GM11168 (cell line): Measurements from ENCODE around the gene ELAVL2.

Experiments
- in situ Hi-C: fragments of 300-500 bp; cut with MboI; formaldehyde crosslinking; loops from one replicate; pipeline ENCODE4 v1.12.0; 2022; ENCODE audit warnings: low sequenced_read_pairs; ENCODE audit not compliant: unreplicated experiment

Gene ELAVL2

GRCh38 chr9:23669776-23670175, 156.3 kb downstream of the ELAVL2 start:
- in situ Hi-C loops, result no loop called here

DNA sequence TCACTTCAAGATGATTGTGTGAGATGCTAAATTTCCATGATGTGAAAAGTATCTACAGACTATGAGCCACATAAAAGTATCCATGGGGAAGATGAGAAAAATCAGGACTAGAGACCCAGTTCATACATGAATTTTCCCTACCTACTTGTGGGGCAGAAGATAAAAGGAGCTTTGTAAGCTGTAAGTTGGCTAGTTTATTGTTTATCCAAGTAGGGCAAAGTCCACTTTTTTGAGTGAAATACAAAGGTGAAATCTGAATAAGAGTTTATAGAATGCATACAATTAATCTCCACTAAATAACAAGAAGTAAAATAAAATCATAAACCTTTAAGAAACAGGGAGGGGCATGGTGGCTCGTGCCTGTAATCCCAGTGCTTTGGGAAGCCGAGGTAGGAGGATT, 160.4 kb downstream of the ELAVL2 start:
- in situ Hi-C loops, result no loop called here

DNA sequence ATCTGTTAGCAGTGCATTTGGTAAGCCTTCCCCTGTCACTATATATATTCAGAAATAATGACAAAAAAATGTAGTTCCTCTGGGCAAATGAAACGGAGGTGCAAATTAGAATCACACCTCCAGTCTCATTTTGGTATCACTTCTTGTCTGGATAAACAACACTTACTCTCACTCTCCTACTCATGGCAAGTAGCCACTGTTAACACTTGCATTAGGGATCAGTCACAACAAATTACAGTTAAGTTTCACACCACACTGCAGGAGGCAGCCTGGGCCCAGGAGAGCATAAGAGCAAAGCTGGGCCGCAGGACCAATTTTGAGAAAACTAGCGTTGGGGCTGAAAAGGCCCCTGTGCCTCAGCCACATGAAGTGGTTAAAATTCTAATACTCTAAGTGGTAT, 161.0 kb downstream of the ELAVL2 start:
- in situ Hi-C loops, result no loop called here

DNA sequence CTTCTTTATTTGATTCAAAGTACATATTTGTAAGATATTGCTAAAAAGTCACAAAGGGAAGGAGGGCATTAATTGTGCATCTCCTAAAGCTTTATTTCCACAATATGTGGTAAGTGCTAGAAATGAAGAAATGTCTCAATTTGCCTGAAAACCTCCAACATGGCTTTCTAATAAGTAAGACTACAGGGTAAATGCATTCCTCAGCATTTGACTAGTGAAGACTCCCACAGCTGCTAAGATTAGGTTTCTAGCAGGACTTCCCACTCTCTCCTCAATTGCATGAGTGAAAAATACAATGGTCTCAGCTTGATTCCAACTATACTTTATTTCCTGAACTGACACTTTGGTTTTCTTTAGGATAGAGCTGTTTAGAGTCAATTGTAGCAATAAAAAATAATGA, 162.1 kb downstream of the ELAVL2 start:
- in situ Hi-C loops, result no loop called here

- in situ Hi-C loops, result no loop called here
These were observed 162.5 kb downstream of the ELAVL2 start for GRCh38 chr9:23663536-23663935.

GRCh38 chr9:23663125-23663524, 162.9 kb downstream of the ELAVL2 start:
- in situ Hi-C loops, result no loop called here

DNA sequence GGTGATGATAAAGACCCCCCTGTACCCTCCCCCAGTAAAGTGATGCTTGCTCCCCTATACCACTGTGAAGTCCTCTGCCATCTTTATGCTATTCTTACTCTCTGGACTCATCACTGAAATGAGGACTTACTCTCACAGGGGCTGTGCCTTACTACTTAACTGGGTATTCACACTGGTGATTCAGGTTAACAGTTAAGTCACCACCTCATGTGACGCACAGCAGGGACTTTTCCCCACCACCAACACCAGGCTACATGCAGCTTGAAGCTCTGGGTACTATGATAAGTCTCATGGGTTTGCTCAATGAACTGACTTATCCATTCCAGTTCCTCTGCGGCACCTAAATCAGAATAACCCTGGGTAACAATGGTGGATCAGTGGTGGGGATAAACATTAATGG, 163.7 kb downstream of the ELAVL2 start:
- in situ Hi-C loops, result no loop called here

DNA sequence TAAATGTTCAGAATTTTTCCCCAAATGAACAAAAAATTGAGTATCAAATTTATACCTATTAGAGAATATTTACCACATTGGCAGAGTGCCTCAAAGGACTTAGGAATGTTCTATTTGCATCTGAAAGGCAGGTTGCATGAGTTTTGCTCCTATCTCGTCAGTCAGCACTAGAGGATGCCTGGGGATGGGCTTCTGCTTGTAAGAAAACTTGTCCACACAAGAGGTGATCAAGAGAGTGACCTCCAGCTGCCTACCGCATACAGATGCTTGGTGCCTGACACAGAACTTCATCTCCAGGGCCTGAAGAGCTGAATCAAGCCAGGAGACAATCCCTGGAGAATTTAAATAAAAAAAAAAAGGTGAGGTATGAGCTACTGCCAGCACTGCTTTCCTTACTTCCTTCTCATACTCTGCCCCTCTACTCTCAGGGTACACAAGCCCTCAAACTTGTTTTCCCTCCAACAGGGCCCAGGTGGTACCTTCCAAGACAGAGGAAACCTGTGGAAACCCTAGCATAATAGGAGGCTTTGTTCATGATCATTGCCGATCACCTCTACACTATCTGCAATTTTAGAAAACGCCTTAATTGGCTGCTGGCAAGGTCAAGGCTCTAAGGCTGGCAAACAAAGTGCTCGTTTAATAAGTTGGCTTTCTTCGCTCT, 166.6 kb downstream of the ELAVL2 start:
- in situ Hi-C loops, result no loop called here

- in situ Hi-C loops, result no loop called here
These were observed 167.4 kb downstream of the ELAVL2 start for GRCh38 chr9:23658376-23659258.

DNA sequence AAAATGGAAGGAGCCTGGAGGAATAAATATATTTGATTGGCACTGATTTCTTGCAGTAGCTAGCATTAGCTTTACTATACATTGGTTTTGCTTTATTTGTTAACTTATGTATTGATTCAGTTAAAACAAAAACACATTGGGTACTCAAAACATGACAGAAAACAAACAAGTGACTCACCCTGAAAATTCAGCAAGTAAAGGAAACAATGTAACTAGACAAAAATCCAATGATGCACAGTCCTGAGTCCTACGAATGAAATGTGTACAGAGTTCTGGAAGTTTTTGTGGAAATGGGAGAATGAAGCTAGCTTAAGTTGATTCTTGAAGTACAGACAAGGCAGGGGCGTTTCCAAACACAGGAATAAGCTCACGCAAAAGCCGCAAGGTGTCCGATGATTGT, 175.0 kb downstream of the ELAVL2 start:
- in situ Hi-C loops, result no loop called here

- in situ Hi-C loops, result no loop called here
These were observed 177.4 kb downstream of the ELAVL2 start for GRCh38 chr9:23648651-23649050.

DNA sequence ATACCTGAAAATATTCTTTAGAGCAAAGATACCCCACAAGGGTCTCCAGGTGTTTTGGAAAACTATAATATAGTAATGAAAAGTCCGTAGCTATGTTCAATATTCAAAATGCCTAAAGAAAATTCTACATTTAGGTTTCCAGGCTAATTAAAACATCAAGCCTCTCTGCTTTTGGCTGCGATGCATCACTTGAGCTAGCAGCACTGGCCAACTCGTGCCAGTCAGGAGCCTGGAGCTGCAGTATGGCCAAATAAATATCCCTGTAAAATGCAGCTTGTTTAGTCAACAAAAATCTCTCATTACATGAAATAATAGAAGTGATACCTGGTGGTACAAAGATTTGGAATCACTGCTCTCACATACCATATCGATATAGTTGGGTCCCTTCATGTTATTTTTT, 181.1 kb downstream of the ELAVL2 start:
- in situ Hi-C loops, result no loop called here

DNA sequence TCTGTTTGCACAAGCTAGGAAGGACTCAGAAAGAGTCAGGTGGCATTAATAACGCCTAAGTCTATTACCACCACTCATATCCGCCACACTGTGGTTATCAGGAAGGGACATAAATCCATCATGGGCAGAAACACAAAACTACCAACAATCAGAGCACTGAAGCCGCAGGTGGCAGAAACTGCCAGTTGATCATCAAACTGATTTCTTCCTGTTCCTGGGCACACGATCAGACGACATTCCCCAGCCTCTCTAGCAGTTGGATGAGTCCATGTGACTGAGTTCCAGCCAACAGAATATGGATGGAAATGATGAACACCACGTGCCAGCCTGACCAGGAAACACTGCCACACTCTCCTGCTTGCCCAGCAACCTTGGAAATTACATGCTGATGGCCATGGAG, 181.7 kb downstream of the ELAVL2 start:
- in situ Hi-C loops, result no loop called here

DNA sequence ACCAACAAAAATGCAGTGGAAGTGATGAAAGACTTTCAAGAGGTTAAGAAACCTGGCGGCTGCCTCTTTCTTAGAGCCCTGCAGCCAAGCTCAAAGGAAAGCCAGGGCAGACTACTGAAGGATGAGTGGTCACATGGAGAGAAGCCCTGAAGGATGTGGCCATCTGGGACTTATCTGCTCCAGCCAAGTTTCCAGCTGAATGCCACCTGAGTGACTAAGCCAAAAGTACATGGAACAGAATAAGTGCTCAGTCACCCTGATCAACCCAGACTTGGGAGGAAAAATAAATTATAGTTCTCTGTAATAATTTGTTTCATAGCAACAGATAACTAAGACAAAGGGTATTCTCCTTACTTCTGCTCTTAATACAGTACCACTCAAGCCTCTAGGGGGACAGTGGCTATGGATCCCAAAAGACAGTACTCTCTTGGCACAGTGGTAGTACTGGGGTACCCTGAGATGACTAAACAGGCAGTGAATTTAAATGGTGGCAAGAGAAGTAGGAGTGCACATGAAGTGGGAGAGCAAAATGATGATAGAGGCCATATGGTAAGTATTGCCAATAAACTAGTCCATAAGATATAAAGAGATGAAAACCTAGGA, 182.3 kb downstream of the ELAVL2 start:
- in situ Hi-C loops, result no loop called here
